Measurements from ENCODE around the gene TTC22.

DNA sequence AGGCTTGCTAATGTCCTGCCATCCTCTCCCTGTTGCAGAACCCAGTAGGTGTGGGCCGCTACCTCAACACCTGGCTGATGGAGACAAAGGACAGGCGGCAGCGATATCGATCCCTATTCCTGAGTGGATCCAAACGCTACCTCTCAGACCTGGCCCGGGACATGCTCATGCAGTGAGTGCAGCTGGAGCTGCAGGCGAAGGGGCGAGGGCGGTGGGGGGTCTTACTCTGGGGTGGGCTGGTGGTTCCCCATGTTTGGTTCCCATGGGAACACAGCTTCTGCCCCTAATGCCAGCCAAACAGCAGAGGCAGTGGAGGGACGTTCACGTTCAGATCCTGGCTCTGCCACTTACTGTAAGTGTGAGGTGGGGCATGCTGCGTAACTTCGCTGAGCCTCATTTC is 15.8 kb upstream of the TTC22 start:
- no peak for TF ChIP-seq ZNF70 (CRISPR knock-in tag; IDR thresholded peaks at IDR 0.05)
- no peak for TF ChIP-seq TOX (CRISPR knock-in tag; IDR thresholded peaks at IDR 0.05; ENCODE audit: borderline replicate concordance)
- TF ChIP-seq OSR1 (CRISPR knock-in tag; IDR thresholded peaks at IDR 0.05): no peak
- TF ChIP-seq PPARA (CRISPR knock-in tag; IDR thresholded peaks at IDR 0.05; ENCODE audit: borderline replicate concordance): no peak
- no peak for TF ChIP-seq RARB (CRISPR knock-in tag; IDR thresholded peaks at IDR 0.05)
- TF ChIP-seq, protein P1, sequence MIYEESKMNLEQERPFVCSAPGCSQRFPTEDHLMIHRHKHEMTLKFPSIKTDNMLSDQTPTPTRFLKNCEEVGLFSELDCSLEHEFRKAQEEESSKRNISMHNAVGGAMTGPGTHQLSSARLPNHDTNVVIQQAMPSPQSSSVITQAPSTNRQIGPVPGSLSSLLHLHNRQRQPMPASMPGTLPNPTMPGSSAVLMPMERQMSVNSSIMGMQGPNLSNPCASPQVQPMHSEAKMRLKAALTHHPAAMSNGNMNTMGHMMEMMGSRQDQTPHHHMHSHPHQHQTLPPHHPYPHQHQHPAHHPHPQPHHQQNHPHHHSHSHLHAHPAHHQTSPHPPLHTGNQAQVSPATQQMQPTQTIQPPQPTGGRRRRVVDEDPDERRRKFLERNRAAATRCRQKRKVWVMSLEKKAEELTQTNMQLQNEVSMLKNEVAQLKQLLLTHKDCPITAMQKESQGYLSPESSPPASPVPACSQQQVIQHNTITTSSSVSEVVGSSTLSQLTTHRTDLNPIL (CRISPR knock-in tag; IDR thresholded peaks at IDR 0.05; ENCODE audit: low read depth): no peak
- no peak for TF ChIP-seq CSDC2 (CRISPR knock-in tag; IDR thresholded peaks at IDR 0.05)
- TF ChIP-seq, protein P2, sequence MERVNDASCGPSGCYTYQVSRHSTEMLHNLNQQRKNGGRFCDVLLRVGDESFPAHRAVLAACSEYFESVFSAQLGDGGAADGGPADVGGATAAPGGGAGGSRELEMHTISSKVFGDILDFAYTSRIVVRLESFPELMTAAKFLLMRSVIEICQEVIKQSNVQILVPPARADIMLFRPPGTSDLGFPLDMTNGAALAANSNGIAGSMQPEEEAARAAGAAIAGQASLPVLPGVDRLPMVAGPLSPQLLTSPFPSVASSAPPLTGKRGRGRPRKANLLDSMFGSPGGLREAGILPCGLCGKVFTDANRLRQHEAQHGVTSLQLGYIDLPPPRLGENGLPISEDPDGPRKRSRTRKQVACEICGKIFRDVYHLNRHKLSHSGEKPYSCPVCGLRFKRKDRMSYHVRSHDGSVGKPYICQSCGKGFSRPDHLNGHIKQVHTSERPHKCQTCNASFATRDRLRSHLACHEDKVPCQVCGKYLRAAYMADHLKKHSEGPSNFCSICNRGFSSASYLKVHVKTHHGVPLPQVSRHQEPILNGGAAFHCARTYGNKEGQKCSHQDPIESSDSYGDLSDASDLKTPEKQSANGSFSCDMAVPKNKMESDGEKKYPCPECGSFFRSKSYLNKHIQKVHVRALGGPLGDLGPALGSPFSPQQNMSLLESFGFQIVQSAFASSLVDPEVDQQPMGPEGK (CRISPR knock-in tag; IDR thresholded peaks at IDR 0.05; ENCODE audit: borderline replicate concordance): no peak
- TF ChIP-seq ISL1 (CRISPR knock-in tag; IDR thresholded peaks at IDR 0.05): no peak
- no peak for TF ChIP-seq ESRRG (CRISPR knock-in tag; IDR thresholded peaks at IDR 0.05)
- TF ChIP-seq ZFP30 (CRISPR knock-in tag; IDR thresholded peaks at IDR 0.05): no peak
- TF ChIP-seq ZC3H10 (CRISPR knock-in tag; IDR thresholded peaks at IDR 0.05): no peak
